Astrocyte (in vitro differentiated cells and primary cell): ENCODE measurements around the gene USP40.

ENCODE experiments used
- CTCF ChIP-seq: IDR thresholded peaks from 2 replicates; pipeline ENCODE4 v1.5.1; 2011; ENCODE audit warnings: low read depth, mild to moderate bottlenecking, inconsistent platforms, low read length, moderate library complexity; ENCODE audit not compliant: insufficient read depth
- EZH2 ChIP-seq: IDR thresholded peaks from 2 replicates; pipeline ENCODE4 v1.6.1; 2012; ENCODE audit warnings: mild to moderate bottlenecking, low read length, inconsistent platforms; ENCODE audit not compliant: insufficient read depth

- TF ChIP-seq CTCF = no peak
- TF ChIP-seq EZH2 = no peak
Observed at GRCh38 chr2:233477548-233478433, 88.8 kb downstream of the USP40 start.
